ENCODE results near the gene CYTL1. TPM values are rescaled to one million over a fixed set of nuclear protein-coding genes. Genes with fewer than 3 reads are reported as not detected.

CYTL1 gene
- total RNA-seq, 2 donors from 2014 or later = 2.2 to 3.7 TPM

GRCh38 chr4:4971796-4972195 lies 47.5 kb downstream of the CYTL1 start:
- no peak for TF ChIP-seq CTCF (conservative IDR thresholded peaks at IDR 0.05)
- H3K27ac ChIP-seq (ENCODE audit: low read depth, low read length) = no peak overlapping the region
- no peak overlapping the region for H3K4me3 Mint-ChIP-seq
- no peak overlapping the region for H3K27ac Mint-ChIP-seq
- peaks cover 38% of the 10 kb centered on the region for H3K9me3 Mint-ChIP-seq
- H3K9me3 ChIP-seq (ENCODE audit: control insufficient read depth, low read length) = peaks cover 31% of the 10 kb centered on the region
- no peaks in the 10 kb centered on the region for H3K27me3 ChIP-seq (ENCODE audit: control insufficient read depth, insufficient read depth, low read length, poor library complexity, severe bottlenecking)
- H3K4me1 ChIP-seq (ENCODE audit: control insufficient read depth, insufficient read depth, low read length) = no peaks in the 10 kb centered on the region
- peaks cover 14% of the 10 kb centered on the region for H3K27me3 Mint-ChIP-seq (ENCODE audit: insufficient read depth)
- no peaks in the 10 kb centered on the region for H3K4me1 Mint-ChIP-seq
- no peak overlapping the region for H3K4me3 ChIP-seq (ENCODE audit: low read length)
- 80% methylated on average over 1 of the region's 1 CpG; no CpG with 5 or more reads in 1 of the 2 experiments for WGBS, 2 experiments (ENCODE audit: insufficient coverage in 1 of 2, insufficient read length in 1 of 2)
- H3K9ac ChIP-seq (ENCODE audit: extremely low read depth, low read length, poor library complexity, severe bottlenecking) = no peak overlapping the region
- no peaks in the 10 kb centered on the region for H3K36me3 Mint-ChIP-seq (ENCODE audit: low read depth)
- DNase-seq = no peak
- no peaks in the 10 kb centered on the region for H3K36me3 ChIP-seq (ENCODE audit: control insufficient read depth, insufficient read depth, low read length)

- Mint-ChIP-seq H3K4me1 (no peaks in the 10 kb centered on the region), H3K9me3 (peaks cover 22% of the 10 kb centered on the region), H3K4me3 (no peak overlapping the region), H3K27ac (no peak overlapping the region), H3K27me3 (ENCODE audit: insufficient read depth) (peaks cover 16% of the 10 kb centered on the region), H3K36me3 (ENCODE audit: low read depth) (no peaks in the 10 kb centered on the region)
- 93% methylated on average over 8 of the region's 8 CpGs for WGBS, 2 experiments (ENCODE audit: insufficient coverage in 1 of 2, insufficient read length in 1 of 2)
- no peak for TF ChIP-seq CTCF (conservative IDR thresholded peaks at IDR 0.05)
- Histone ChIP-seq H3K27ac (ENCODE audit: low read depth, low read length) (no peak overlapping the region), H3K9ac (ENCODE audit: extremely low read depth, low read length, poor library complexity, severe bottlenecking) (no peak overlapping the region), H3K27me3 (ENCODE audit: control insufficient read depth, insufficient read depth, low read length, poor library complexity, severe bottlenecking) (no peaks in the 10 kb centered on the region), H3K9me3 (ENCODE audit: control insufficient read depth, low read length) (peaks cover 9% of the 10 kb centered on the region), H3K36me3 (ENCODE audit: control insufficient read depth, insufficient read depth, low read length) (no peaks in the 10 kb centered on the region), H3K4me1 (ENCODE audit: control insufficient read depth, insufficient read depth, low read length) (no peaks in the 10 kb centered on the region), H3K4me3 (ENCODE audit: low read length) (no peak overlapping the region)
- DNase-seq = no peak
Measured at GRCh38 chr4:4969298-4969697, 50.0 kb downstream of the CYTL1 start.

GRCh38 chr4:4968161-4968725 lies 51.0 kb downstream of the CYTL1 start:
- DNase-seq = no peak
- 90 to 100% methylated on average over 4 of the region's 4 CpGs for WGBS, 2 experiments (ENCODE audit: insufficient coverage in 1 of 2, insufficient read length in 1 of 2)
- Mint-ChIP-seq H3K27me3 (ENCODE audit: insufficient read depth) (peaks cover 16% of the 10 kb centered on the region), H3K36me3 (ENCODE audit: low read depth) (no peaks in the 10 kb centered on the region), H3K9me3 (peaks cover 23% of the 10 kb centered on the region), H3K27ac (no peak overlapping the region), H3K4me1 (no peaks in the 10 kb centered on the region), H3K4me3 (no peak overlapping the region)
- no peaks in the 10 kb centered on the region for H3K4me1 ChIP-seq (ENCODE audit: control insufficient read depth, insufficient read depth, low read length)
- TF ChIP-seq CTCF (conservative IDR thresholded peaks at IDR 0.05) = no peak
- peaks cover 7% of the 10 kb centered on the region for H3K9me3 ChIP-seq (ENCODE audit: control insufficient read depth, low read length)
- H3K4me3 ChIP-seq (ENCODE audit: low read length) = no peak overlapping the region
- no peak overlapping the region for H3K27ac ChIP-seq (ENCODE audit: low read depth, low read length)
- no peaks in the 10 kb centered on the region for H3K27me3 ChIP-seq (ENCODE audit: control insufficient read depth, insufficient read depth, low read length, poor library complexity, severe bottlenecking)
- no peak overlapping the region for H3K9ac ChIP-seq (ENCODE audit: extremely low read depth, low read length, poor library complexity, severe bottlenecking)
- H3K36me3 ChIP-seq (ENCODE audit: control insufficient read depth, insufficient read depth, low read length) = no peaks in the 10 kb centered on the region

Other genes with a start within 250 kb of the CYTL1 start
- gene MSX1, start 159.8 kb downstream of the CYTL1 start, total RNA-seq = 1 to 10 TPM in 1 of 2 donors, under 1 TPM in 1; 0.46 to 1.3 TPM
- gene STK32B, start 32.0 kb upstream of the CYTL1 start, total RNA-seq = 1 to 10 TPM; 1.4 to 1.5 TPM